Measurements from ENCODE around the gene FAM241B.

DNA sequence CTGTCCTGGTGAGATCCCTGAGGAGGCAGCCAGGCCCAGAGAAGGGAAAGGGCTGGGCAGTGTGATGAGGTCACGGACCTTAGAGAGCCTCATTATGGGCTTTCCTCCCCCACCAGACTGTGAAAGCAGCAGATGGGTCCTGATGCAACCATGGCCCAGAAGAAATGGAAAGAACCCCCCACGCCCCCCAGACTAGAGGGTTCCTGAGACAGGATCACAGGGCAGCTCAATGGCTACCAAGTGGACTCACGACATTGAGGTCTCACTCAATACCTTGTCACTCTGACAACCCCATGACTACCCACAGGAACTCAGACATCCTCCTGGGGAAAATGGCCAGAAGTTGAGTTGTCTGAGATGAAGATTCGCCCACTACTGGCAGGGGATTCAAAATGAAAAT lies 36.7 kb downstream of the FAM241B start:
- TF ChIP-seq POLR2A (IDR thresholded peaks at IDR 0.05), result no peak
- TF ChIP-seq, protein P1, sequence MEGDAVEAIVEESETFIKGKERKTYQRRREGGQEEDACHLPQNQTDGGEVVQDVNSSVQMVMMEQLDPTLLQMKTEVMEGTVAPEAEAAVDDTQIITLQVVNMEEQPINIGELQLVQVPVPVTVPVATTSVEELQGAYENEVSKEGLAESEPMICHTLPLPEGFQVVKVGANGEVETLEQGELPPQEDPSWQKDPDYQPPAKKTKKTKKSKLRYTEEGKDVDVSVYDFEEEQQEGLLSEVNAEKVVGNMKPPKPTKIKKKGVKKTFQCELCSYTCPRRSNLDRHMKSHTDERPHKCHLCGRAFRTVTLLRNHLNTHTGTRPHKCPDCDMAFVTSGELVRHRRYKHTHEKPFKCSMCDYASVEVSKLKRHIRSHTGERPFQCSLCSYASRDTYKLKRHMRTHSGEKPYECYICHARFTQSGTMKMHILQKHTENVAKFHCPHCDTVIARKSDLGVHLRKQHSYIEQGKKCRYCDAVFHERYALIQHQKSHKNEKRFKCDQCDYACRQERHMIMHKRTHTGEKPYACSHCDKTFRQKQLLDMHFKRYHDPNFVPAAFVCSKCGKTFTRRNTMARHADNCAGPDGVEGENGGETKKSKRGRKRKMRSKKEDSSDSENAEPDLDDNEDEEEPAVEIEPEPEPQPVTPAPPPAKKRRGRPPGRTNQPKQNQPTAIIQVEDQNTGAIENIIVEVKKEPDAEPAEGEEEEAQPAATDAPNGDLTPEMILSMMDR (IDR thresholded peaks at IDR 0.05), result no peak

Measured in lower leg skin (tissue), 3 donors.